Activated CD8-positive, alpha-beta memory T cell treated with anti-CD3 and anti-CD28 coated beads for 4 hours (primary cell): ENCODE measurements around the gene DYNC1I1.

Experiments used
- DNase-seq, 2 donors: peaks; one replicate each; pipeline ENCODE4 v3.0.0-alpha.2; 2020; ENCODE audit warnings: low read depth in 2 of 2

Gene DYNC1I1

DNA sequence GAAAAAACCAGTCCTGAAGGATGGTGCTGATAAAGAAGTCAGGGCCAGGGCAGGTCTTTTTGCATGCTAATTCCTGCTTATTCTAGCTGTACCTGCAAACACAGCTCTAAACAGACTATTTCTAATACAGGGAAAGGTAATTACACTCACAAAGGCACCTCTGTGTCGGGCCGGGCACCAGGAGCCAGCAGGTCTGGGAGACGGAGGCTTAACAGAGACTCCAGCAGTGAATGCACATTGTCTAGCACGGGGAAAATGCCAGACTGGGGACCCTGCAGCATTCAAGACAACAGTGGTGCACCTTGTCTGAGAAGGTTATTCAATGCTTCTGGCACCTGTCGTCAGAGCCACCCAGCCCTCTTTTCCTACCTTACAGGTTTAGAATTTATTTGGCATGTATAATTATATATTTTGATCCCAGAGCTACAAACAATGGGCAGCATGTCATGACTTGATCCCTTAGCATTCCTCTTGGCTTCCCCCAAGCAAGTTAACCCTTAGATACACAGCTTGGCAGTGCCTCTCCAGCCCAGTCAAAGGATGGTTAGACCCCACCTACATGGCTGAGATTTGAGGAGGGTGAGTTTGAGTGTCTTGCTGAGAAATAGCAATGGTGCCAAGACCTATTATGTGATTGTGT, 364.4 kb downstream of the DYNC1I1 start:
- DNase-seq, result no peak

DNA sequence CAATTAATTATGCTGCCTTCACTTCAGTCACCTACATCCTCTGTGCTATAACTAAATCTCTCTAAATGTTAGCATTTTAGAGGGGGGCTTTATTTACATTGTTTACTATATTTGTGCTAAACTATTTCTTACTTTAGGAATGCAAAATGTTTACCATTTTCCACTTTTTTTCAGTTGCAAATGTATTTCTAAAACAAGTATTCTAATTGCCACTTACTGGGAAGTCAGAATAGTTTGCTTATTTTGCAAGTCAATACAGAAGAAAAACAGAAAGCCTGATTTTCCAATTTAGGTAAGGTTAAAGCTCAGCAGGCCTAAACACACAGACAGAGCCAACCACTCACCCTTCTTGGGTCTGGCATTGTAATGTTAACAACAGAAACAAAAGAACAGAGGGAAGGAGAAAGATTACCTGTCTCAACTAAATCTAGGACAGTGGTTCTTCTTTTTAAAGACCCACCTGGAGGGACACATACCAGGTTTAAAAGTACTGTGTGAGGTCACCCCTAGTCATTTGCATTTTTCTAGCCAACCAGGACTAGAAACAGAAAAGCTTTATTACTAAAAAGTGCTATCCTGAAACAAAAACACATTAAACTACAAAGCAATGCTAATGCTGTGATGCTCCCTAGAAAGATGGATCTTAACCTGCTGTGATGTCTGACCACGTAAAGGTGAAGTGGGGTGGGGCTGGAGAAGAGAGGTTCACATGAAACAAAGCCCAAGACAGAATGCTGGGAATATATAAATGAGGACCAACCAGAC, 371.3 kb downstream of the DYNC1I1 start:
- DNase-seq, result no peak

DNA sequence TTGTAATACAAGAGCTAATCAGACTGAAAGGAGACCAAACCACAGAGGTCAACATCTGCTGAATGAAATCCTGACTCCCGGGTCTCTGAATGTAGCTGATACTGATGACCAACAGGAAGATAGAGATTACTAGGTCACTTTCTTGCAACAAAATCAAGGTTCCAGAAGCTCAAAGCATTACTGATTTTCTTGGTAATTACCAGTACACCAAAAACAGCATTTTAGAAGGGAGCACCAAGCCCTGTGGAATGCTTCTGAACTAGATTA, 371.8 kb downstream of the DYNC1I1 start:
- DNase-seq, result no peak
